ENCODE results near the gene CACNB3.

DNA sequence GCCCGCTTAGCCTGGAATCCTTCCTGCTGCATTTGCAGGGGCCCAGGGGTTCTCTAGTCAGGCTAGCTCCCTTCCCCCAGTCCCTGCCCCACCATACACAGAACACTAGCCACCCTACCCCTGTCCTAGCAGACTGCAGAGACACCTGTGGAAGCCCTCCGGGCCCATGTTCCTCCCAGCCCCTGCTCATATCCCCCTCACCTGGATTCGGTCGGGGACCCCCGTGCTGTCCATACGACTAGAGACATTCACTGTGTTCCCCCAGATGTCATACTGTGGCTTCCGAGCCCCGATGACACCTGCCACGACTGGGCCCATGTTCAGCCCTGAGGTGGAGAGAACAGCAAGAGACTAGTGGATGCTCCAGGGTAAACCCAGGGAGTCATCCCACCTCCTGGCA is 49.6 kb upstream of the CACNB3 start:
- TF ChIP-seq, protein P1, sequence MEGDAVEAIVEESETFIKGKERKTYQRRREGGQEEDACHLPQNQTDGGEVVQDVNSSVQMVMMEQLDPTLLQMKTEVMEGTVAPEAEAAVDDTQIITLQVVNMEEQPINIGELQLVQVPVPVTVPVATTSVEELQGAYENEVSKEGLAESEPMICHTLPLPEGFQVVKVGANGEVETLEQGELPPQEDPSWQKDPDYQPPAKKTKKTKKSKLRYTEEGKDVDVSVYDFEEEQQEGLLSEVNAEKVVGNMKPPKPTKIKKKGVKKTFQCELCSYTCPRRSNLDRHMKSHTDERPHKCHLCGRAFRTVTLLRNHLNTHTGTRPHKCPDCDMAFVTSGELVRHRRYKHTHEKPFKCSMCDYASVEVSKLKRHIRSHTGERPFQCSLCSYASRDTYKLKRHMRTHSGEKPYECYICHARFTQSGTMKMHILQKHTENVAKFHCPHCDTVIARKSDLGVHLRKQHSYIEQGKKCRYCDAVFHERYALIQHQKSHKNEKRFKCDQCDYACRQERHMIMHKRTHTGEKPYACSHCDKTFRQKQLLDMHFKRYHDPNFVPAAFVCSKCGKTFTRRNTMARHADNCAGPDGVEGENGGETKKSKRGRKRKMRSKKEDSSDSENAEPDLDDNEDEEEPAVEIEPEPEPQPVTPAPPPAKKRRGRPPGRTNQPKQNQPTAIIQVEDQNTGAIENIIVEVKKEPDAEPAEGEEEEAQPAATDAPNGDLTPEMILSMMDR (conservative IDR thresholded peaks at IDR 0.05; ENCODE audit: low read depth, low read length): no peak
- TF ChIP-seq EZH2 (IDR thresholded peaks at IDR 0.05; ENCODE audit: borderline replicate concordance, low read depth, low read length, poor library complexity, severe bottlenecking): no peak
